Uterus (tissue), 2 donors: ENCODE data around the gene PCDHB6.
"Not testable (repeated sequence)": the region's sequence is repeated elsewhere in the genome, so short reads cannot be mapped to it uniquely, and the experiment has no call there.

Source experiments
- CTCF ChIP-seq, 4 experiments: fragments of 200-600 bp in 2 of 4; fragments of 450-650 bp in 2 of 4; sonication (generic) in 2 of 4; IDR thresholded peaks; one replicate each; pipeline ENCODE4 v1.5.1; 2016 to 2019; ENCODE audit warnings: antibody characterized with exemption in 4 of 4, mild to moderate bottlenecking in 2 of 4, moderate library complexity in 1 of 4
- POLR2A ChIP-seq, 2 donors: fragments of 450-650 bp; IDR thresholded peaks; one replicate each; pipeline ENCODE4 v1.6.1; 2016; ENCODE audit warnings: antibody characterized with exemption in 2 of 2, mild to moderate bottlenecking in 1 of 2, moderate library complexity in 1 of 2

GRCh38 chr5:141152096-141152495 lies 2.2 kb downstream of the PCDHB6 start:
- TF ChIP-seq CTCF, POLR2A (IDR thresholded peaks at IDR 0.05): not testable (repeated sequence)
